A673 (cell line): ENCODE results near the gene GALNT4. TPM values are rescaled to one million over a fixed set of nuclear protein-coding genes. Genes with fewer than 3 reads are reported as not detected.

Source experiments
- BruUV-seq: library from RNA; stranded (reverse); fragments of 400-500 nt; replicated peaks from 2 replicates; lab custom pipeline; 2021; lab: Mats Ljungman, UMichigan
- CTCF ChIA-PET: fragments of 300-600 bp; sonication (Branson Sonifier 250); formaldehyde crosslinking; loops from one replicate; lab custom pipeline; 2022; ENCODE audit warnings: antibody characterized with exemption; lab: Charles Lee
- POLR2A ChIA-PET: fragments of 300-600 bp; sonication (Branson Sonifier 250); formaldehyde crosslinking; loops from one replicate; lab custom pipeline; 2022; ENCODE audit warnings: antibody characterized with exemption; ENCODE audit not compliant: low non-redundant PET; lab: Charles Lee
- DNase-seq: peaks from one replicate; pipeline ENCODE4 v3.0.0-alpha.2; 2015; ENCODE audit warnings: low spot score
- H3K27ac ChIP-seq: fragments of 200-600 bp; sonication (generic); 2 replicates; pipeline ENCODE4 v1.5.1; 2016; ENCODE audit warnings: mixed run types, low read depth, mild to moderate bottlenecking, mixed read lengths, antibody characterized with exemption, low read length; ENCODE audit not compliant: poor library complexity, severe bottlenecking
- H3K27me3 ChIP-seq: fragments of 200-600 bp; sonication (generic); replicated peaks from 2 replicates; pipeline ENCODE4 v1.6.1; 2017; ENCODE audit warnings: mixed run types, low read depth, mild to moderate bottlenecking, mixed read lengths, antibody characterized with exemption, low read length; ENCODE audit not compliant: insufficient read depth, poor library complexity
- H3K36me3 ChIP-seq: fragments of 200-600 bp; sonication (generic); 2 replicates; pipeline ENCODE4 v1.6.1; 2016; ENCODE audit warnings: mixed run types, mild to moderate bottlenecking, mixed read lengths, antibody characterized with exemption, low read length; ENCODE audit not compliant: insufficient read depth, poor library complexity, severe bottlenecking
- H3K4me1 ChIP-seq: fragments of 200-600 bp; sonication (generic); 2 replicates; pipeline ENCODE4 v1.6.1; 2017; ENCODE audit warnings: mixed run types, mild to moderate bottlenecking, mixed read lengths, antibody characterized with exemption, low read length; ENCODE audit not compliant: insufficient read depth, poor library complexity, severe bottlenecking
- H3K4me3 ChIP-seq: fragments of 200-600 bp; sonication (generic); 2 replicates; pipeline ENCODE4 v1.5.1; 2016; ENCODE audit warnings: low read depth, mixed run types, mild to moderate bottlenecking, mixed read lengths, low read length; ENCODE audit not compliant: poor library complexity, severe bottlenecking
- H3K9me3 ChIP-seq: fragments of 200-600 bp; sonication (generic); 2 replicates; pipeline ENCODE4 v1.6.1; 2016; ENCODE audit warnings: mixed run types, low read depth, mild to moderate bottlenecking, mixed read lengths, antibody characterized with exemption, low read length; ENCODE audit not compliant: poor library complexity, severe bottlenecking
- CTCF ChIP-seq: fragments of 300-800, 200-600 bp; sonication (generic); conservative IDR thresholded peaks from 2 replicates; pipeline ENCODE4 v1.5.1; 2017; ENCODE audit warnings: low read depth, mild to moderate bottlenecking, antibody characterized with exemption, low read length, moderate library complexity, mixed read lengths
- EZH2 ChIP-seq: fragments of 200-600 bp; sonication (generic); IDR thresholded peaks from 2 replicates; pipeline ENCODE4 v1.6.1; 2017; ENCODE audit warnings: borderline replicate concordance, low read depth, mild to moderate bottlenecking, mixed read lengths, antibody characterized with exemption, low read length; ENCODE audit not compliant: poor library complexity, severe bottlenecking
- intact Hi-C: fragments of 100-400 bp; cut with micrococcal nuclease; formaldehyde crosslinking; loops from one replicate; pipeline ENCODE4 v1.10.0; 2022; ENCODE audit not compliant: unreplicated experiment
- total RNA-seq: library from RNA; stranded (reverse); gene quantifications from 2 replicates; pipeline ENCODE4 v1.2.3, GENCODE V29; 2021

Gene GALNT4
- total RNA-seq, 1 experiment from 2014 or later = 14.3 TPM

GRCh38 chr12:89540586-89540985 lies 16.0 kb upstream of the GALNT4 start:
- Histone ChIP-seq H3K27ac (no peak overlapping the region), H3K9me3 (no peaks in the 10 kb centered on the region), H3K4me3 (no peak overlapping the region), H3K36me3 (no peaks in the 10 kb centered on the region), H3K4me1 (peaks cover 13% of the 10 kb centered on the region), H3K27me3 (no peaks in the 10 kb centered on the region)
- intact Hi-C loops = loop anchor here (5.0 to 10.0 kb wide), 6 partner anchors 167 to 1402 kb away; partner anchors contain the start of gene ATP2B1
- no peak for TF ChIP-seq CTCF
- no peak for TF ChIP-seq EZH2
- BruUV-seq = no TSS peak
- CTCF ChIA-PET = no interaction called here
- DNase-seq = no peak
- POLR2A ChIA-PET = no interaction called here

GRCh38 chr12:89539426-89540223 lies 15.0 kb upstream of the GALNT4 start:
- BruUV-seq = no TSS peak
- POLR2A ChIA-PET = no interaction called here

GRCh38 chr12:89538897-89539296 lies 14.3 kb upstream of the GALNT4 start:
- no TSS peak for BruUV-seq
- ChIA-PET CTCF (interaction anchor here (0.5 to 1.1 kb wide), 2 partner anchors 14 to 66 kb away, joined by 3 to 4 read pairs; no protein-coding TSS in a partner anchor), POLR2A (no interaction called here)
- no peak overlapping the region for H3K27ac ChIP-seq
- no peaks in the 10 kb centered on the region for H3K27me3 ChIP-seq
- no peaks in the 10 kb centered on the region for H3K9me3 ChIP-seq
- DNase-seq = no peak
- intact Hi-C loops = no loop called here
- H3K4me1 ChIP-seq = peaks cover 2% of the 10 kb centered on the region
- H3K4me3 ChIP-seq = no peak overlapping the region
- TF ChIP-seq CTCF (no peak), EZH2 (no peak)
- no peaks in the 10 kb centered on the region for H3K36me3 ChIP-seq

More at GRCh38 chr12:89539426-89540223, 15.0 kb upstream of the GALNT4 start:
- Histone ChIP-seq H3K36me3 (no peaks in the 10 kb centered on the region), H3K9me3 (no peaks in the 10 kb centered on the region), H3K4me3 (no peak overlapping the region), H3K27ac (no peak overlapping the region), H3K27me3 (no peaks in the 10 kb centered on the region), H3K4me1 (peaks cover 9% of the 10 kb centered on the region)
- CTCF ChIA-PET = interaction anchor here (1.1 kb wide), 1 partner anchor 13 kb away, joined by 3 read pairs; no protein-coding TSS in a partner anchor
- intact Hi-C loops = loop anchor here (5.0 to 10.0 kb wide), 6 partner anchors 168 to 1403 kb away; partner anchors contain the start of gene ATP2B1
- TF ChIP-seq EZH2 (no peak), CTCF (no peak)
- no peak for DNase-seq
